Measurements from ENCODE around the gene SASH1. TPM values are rescaled to one million over a fixed set of nuclear protein-coding genes. Genes with fewer than 3 reads are reported as not detected.

The SASH1 gene
- total RNA-seq, 1 experiment from 2014 or later, result 33.2 TPM

DNA sequence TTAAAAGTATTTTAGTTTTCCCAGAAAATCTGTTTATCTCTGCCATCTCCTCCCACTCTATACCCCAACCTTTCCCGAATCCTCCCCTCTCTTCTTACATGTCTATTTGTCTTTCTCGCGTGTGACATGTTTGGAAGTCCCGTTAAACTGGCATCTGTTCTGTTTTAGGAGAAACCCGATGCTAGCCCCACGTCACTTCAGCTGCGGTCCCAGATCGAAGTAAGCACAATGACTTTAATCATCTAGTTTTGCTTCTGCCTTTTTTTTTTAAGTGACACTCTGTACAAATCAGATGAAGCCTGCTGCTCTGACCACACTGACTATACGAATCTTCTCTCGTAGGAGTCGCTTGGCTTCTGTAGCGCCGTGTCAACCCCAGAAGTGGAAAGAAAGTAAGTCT, 97.4 kb downstream of the SASH1 start:
- H2BK15ac ChIP-seq (ENCODE audit: low read depth, low read length), result no peak overlapping the region

More for the DNA sequence above, 97.4 kb downstream of the SASH1 start:
- Histone ChIP-seq H3K23ac (ENCODE audit: insufficient read length, low read depth, low read length) (no peak overlapping the region), H2BK20ac (ENCODE audit: low read depth, low read length, poor library complexity, severe bottlenecking) (no peak overlapping the region), H3K9me3 (ENCODE audit: control insufficient read depth, low read depth, low read length) (no peaks in the 10 kb centered on the region), H3K4me1 (ENCODE audit: insufficient read depth, low read length) (peaks cover 8% of the 10 kb centered on the region), H2BK5ac (ENCODE audit: insufficient read length, low read length) (no peak overlapping the region), H3T11ph (ENCODE audit: low read length) (no peak overlapping the region), H3K23me2 (ENCODE audit: insufficient read length, low read depth, low read length, poor library complexity, severe bottlenecking) (no peaks in the 10 kb centered on the region), H3K79me1 (ENCODE audit: insufficient read depth, low read depth, low read length, poor library complexity, severe bottlenecking) (no peaks in the 10 kb centered on the region), H2AFZ (ENCODE audit: low read length) (no peak overlapping the region), H3K9ac (ENCODE audit: extremely low read depth, insufficient read length, low read length) (no peak overlapping the region), H3K27ac (ENCODE audit: insufficient read length, low read depth, low read length) (no peak overlapping the region), H4K5ac (ENCODE audit: insufficient read length, low read depth, low read length) (no peak overlapping the region), H4K20me1 (ENCODE audit: control insufficient read depth, insufficient read depth, insufficient read length) (no peaks in the 10 kb centered on the region), H4K91ac (ENCODE audit: insufficient read length, low read depth, low read length) (no peak overlapping the region), H3K27me3 (ENCODE audit: insufficient read depth, low read length) (no peaks in the 10 kb centered on the region), H3K4ac (ENCODE audit: low read depth, low read length) (no peak overlapping the region), H3K18ac (ENCODE audit: insufficient read length, low read depth, low read length) (no peak overlapping the region), H3K79me2 (ENCODE audit: insufficient read depth, low read length) (no peaks in the 10 kb centered on the region), H3K14ac (ENCODE audit: insufficient read depth, low read length) (no peak overlapping the region), H2BK120ac (ENCODE audit: low read depth, low read length, poor library complexity, severe bottlenecking) (no peak overlapping the region), H2BK12ac (ENCODE audit: insufficient read length, low read depth, low read length) (no peak overlapping the region), H2AK5ac (ENCODE audit: insufficient read length, low read length) (no peak overlapping the region), H4K8ac (replicated peaks; ENCODE audit: insufficient read length, low read depth, low read length) (no peak overlapping the region), H3K4me2 (ENCODE audit: insufficient read depth, insufficient read length, low read length) (no peak overlapping the region), H3K56ac (ENCODE audit: insufficient read length, low read depth, low read length) (no peak overlapping the region)
- Mint-ChIP-seq H3K27ac (peak overlapping the region; percentile 31 to 78 (median 41); a peak in 4 of 7 replicates), H3K4me3 (no peak overlapping the region), H3K9me3 (no peaks in the 10 kb centered on the region), H3K27me3 (ENCODE audit: low read depth) (no peaks in the 10 kb centered on the region), H3K4me1 (peaks cover 32 to 34% of the 10 kb centered on the region in 2 experiments), H3K36me3 (ENCODE audit: insufficient read depth in 1 of 3, low read depth in 3 of 3) (peaks cover 0 to 4% (median 0%) of the 10 kb centered on the region in 3 experiments; a peak in 2 of 7 replicates)
- 100% methylated on average over 2 of the region's 13 CpGs for WGBS (ENCODE audit: extremely low coverage, insufficient read length, low lambda C conversion rate)
- DNase-seq, result no peak
- TF ChIP-seq, protein P1, sequence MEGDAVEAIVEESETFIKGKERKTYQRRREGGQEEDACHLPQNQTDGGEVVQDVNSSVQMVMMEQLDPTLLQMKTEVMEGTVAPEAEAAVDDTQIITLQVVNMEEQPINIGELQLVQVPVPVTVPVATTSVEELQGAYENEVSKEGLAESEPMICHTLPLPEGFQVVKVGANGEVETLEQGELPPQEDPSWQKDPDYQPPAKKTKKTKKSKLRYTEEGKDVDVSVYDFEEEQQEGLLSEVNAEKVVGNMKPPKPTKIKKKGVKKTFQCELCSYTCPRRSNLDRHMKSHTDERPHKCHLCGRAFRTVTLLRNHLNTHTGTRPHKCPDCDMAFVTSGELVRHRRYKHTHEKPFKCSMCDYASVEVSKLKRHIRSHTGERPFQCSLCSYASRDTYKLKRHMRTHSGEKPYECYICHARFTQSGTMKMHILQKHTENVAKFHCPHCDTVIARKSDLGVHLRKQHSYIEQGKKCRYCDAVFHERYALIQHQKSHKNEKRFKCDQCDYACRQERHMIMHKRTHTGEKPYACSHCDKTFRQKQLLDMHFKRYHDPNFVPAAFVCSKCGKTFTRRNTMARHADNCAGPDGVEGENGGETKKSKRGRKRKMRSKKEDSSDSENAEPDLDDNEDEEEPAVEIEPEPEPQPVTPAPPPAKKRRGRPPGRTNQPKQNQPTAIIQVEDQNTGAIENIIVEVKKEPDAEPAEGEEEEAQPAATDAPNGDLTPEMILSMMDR (conservative IDR thresholded peaks at IDR 0.05), result no peak
